MCF 10A (cell line): ENCODE results near the gene PSMB10. TPM values are rescaled to one million over a fixed set of nuclear protein-coding genes. Genes with fewer than 3 reads are reported as not detected.
A peak's percentile ranks its signal among the peaks of the same experiment; 100 is the strongest.

ENCODE experiments used
- BruUV-seq: library from RNA; stranded (reverse); fragments of 400-500 nt; replicated peaks from 2 replicates; lab custom pipeline; 2021; lab: Mats Ljungman, UMichigan
- CTCF ChIA-PET: fragments of 300-600 bp; sonication (Branson Sonifier 250); formaldehyde crosslinking; extraction: SDS; loops from one replicate; lab custom pipeline; 2021; ENCODE audit warnings: antibody characterized with exemption, inconsistent platforms; lab: Yijun Ruan, JAX
- POLR2A ChIA-PET: fragments of 300-600, 350-650 bp; sonication (Branson Sonifier 250); formaldehyde crosslinking; extraction: SDS; loops from one replicate; lab custom pipeline; 2020; ENCODE audit warnings: antibody characterized with exemption, inconsistent platforms; lab: Yijun Ruan, JAX
- DNase-seq: peaks from one replicate; pipeline ENCODE4 v3.0.0-alpha.2; 2018; ENCODE audit not compliant: unreplicated experiment
- H3K27ac Mint-ChIP-seq: one replicate; pipeline ENCODE4 v1.8.0; 2022; ENCODE audit warnings: mild to moderate bottlenecking, low read depth, mixed read lengths; ENCODE audit not compliant: unreplicated experiment
- H3K27me3 Mint-ChIP-seq: one replicate; pipeline ENCODE4 v1.8.0; 2022; ENCODE audit warnings: mixed read lengths; ENCODE audit not compliant: insufficient read depth, unreplicated experiment
- H3K36me3 Mint-ChIP-seq: one replicate; pipeline ENCODE4 v1.8.0; 2022; ENCODE audit warnings: mild to moderate bottlenecking, moderate library complexity, mixed read lengths; ENCODE audit not compliant: insufficient read depth, unreplicated experiment
- H3K4me1 Mint-ChIP-seq: one replicate; pipeline ENCODE4 v1.8.0; 2022; ENCODE audit warnings: mixed read lengths; ENCODE audit not compliant: insufficient read depth, unreplicated experiment
- H3K4me3 Mint-ChIP-seq: one replicate; pipeline ENCODE4 v1.8.0; 2022; ENCODE audit warnings: mild to moderate bottlenecking, moderate library complexity, mixed read lengths; ENCODE audit not compliant: unreplicated experiment
- H3K9me3 Mint-ChIP-seq: one replicate; pipeline ENCODE4 v1.8.0; 2022; ENCODE audit warnings: mixed read lengths; ENCODE audit not compliant: unreplicated experiment
- CTCF ChIP-seq: fragments of 200-600 bp; IDR thresholded peaks from one replicate; pipeline ENCODE4 v1.8.0; 2022; ENCODE audit warnings: antibody characterized with exemption, mild to moderate bottlenecking; ENCODE audit not compliant: unreplicated experiment
- intact Hi-C: fragments of 100-400 bp; cut with micrococcal nuclease; formaldehyde crosslinking; loops from 2 replicates; pipeline ENCODE4 v1.14.1; 2022
- total RNA-seq: library from RNA; stranded (reverse); gene quantifications from 2 replicates; pipeline ENCODE4 v1.2.3, GENCODE V29; 2022

The PSMB10 gene
- total RNA-seq, 1 experiment from 2014 or later, result 32.7 TPM

GRCh38 chr16:67963292-67963661 is 26.6 kb upstream of the PSMB10 start:
- no TSS peak for BruUV-seq
- no peak for TF ChIP-seq CTCF
- Mint-ChIP-seq H3K4me1 (peaks cover 65% of the 10 kb centered on the region), H3K27ac (no peak overlapping the region), H3K27me3 (no peaks in the 10 kb centered on the region), H3K9me3 (no peaks in the 10 kb centered on the region), H3K36me3 (peaks cover 61% of the 10 kb centered on the region), H3K4me3 (no peak overlapping the region)
- DNase-seq, result no peak
- ChIA-PET POLR2A (interaction anchor here (0.9 to 1.6 kb wide), 3 partner anchors 9 to 27 kb away, joined by 3 to 6 read pairs (median 3); partner anchors contain the start of gene PSMB10), CTCF (interaction anchor here (1.9 kb wide), 1 partner anchor 107 kb away, joined by 5 read pairs; no protein-coding TSS in a partner anchor)
- intact Hi-C loops, result no loop called here

- intact Hi-C loops, result no loop called here
- H3K36me3 Mint-ChIP-seq, result peaks cover 68% of the 10 kb centered on the region
- no peaks in the 10 kb centered on the region for H3K9me3 Mint-ChIP-seq
- no peak for TF ChIP-seq CTCF
- ChIA-PET CTCF (interaction anchor here (1.0 to 1.9 kb wide), 4 partner anchors 26 to 108 kb away, joined by 4 to 5 read pairs (median 5); partner anchors contain the start of gene PSMB10), POLR2A (interaction anchor here (0.7 to 4.4 kb wide), 7 partner anchors 8 to 116 kb away, joined by 3 to 45 read pairs (median 4); partner anchors contain the start of gene PSMB10)
- peaks cover 63% of the 10 kb centered on the region for H3K4me1 Mint-ChIP-seq
- no peaks in the 10 kb centered on the region for H3K27me3 Mint-ChIP-seq
- H3K4me3 Mint-ChIP-seq, result no peak overlapping the region
- no peak for DNase-seq
- no TSS peak for BruUV-seq
- no peak overlapping the region for H3K27ac Mint-ChIP-seq
These were observed 25.5 kb upstream of the PSMB10 start for GRCh38 chr16:67962135-67962534.

GRCh38 chr16:67961551-67961957 is 24.9 kb upstream of the PSMB10 start:
- H3K36me3 Mint-ChIP-seq, result peaks cover 73% of the 10 kb centered on the region
- intact Hi-C loops, result no loop called here
- ChIA-PET POLR2A (interaction anchor here (0.7 to 4.4 kb wide), 10 partner anchors 8 to 276 kb away, joined by 3 to 45 read pairs (median 4); partner anchors contain the start of genes DDX28, DUS2 and PSMB10), CTCF (interaction anchor here (0.5 to 1.7 kb wide), 8 partner anchors 21 to 792 kb away, joined by 3 to 6 read pairs (median 4); partner anchors contain the start of gene PSMB10)
- no peaks in the 10 kb centered on the region for H3K9me3 Mint-ChIP-seq
- H3K27ac Mint-ChIP-seq, result peak overlapping the region; percentile 83
- peak overlapping the region; percentile 26 for H3K4me3 Mint-ChIP-seq
- DNase-seq, result peak; percentile 98
- H3K4me1 Mint-ChIP-seq, result peaks cover 58% of the 10 kb centered on the region
- TF ChIP-seq CTCF, result no peak
- H3K27me3 Mint-ChIP-seq, result no peaks in the 10 kb centered on the region
- no TSS peak for BruUV-seq

- Mint-ChIP-seq H3K27ac (no peak overlapping the region), H3K9me3 (no peaks in the 10 kb centered on the region), H3K4me1 (peaks cover 42% of the 10 kb centered on the region), H3K27me3 (no peaks in the 10 kb centered on the region), H3K4me3 (no peak overlapping the region), H3K36me3 (peaks cover 79% of the 10 kb centered on the region)
- CTCF ChIA-PET, result interaction anchor here (0.9 to 1.3 kb wide), 4 partner anchors 18 to 143 kb away, joined by 3 to 6 read pairs (median 3); no protein-coding TSS in a partner anchor
- TF ChIP-seq CTCF, result no peak
- peak; percentile 67 for DNase-seq
- POLR2A ChIA-PET, result interaction anchor here (0.6 to 4.4 kb wide), 8 partner anchors 13 to 114 kb away, joined by 3 to 45 read pairs (median 3); partner anchors contain the start of gene PSMB10
- BruUV-seq, result no TSS peak
- intact Hi-C loops, result no loop called here
These were observed 23.1 kb upstream of the PSMB10 start for GRCh38 chr16:67959536-67960329.
